Effector memory CD8-positive, alpha-beta T cell (primary cell): Measurements from ENCODE around the gene WRNIP1.
"Not testable (repeated sequence)": the region's sequence is repeated elsewhere in the genome, so short reads cannot be mapped to it uniquely, and the experiment has no call there.

Experiments used
- ATAC-seq: fragments of 150-1000 bp; cut with Tn5 transposase; replicated peaks from 2 replicates; pipeline ENCODE4 v1.10.0; 2021; ENCODE audit warnings: mild to moderate bottlenecking, moderate library complexity
- DNase-seq, 3 experiments: peaks; one replicate each; pipeline ENCODE4 v3.0.0; 2021
- H3K27ac Mint-ChIP-seq, 2 donors: one replicate each; pipeline ENCODE4 v1.8.0; 2022; ENCODE audit warnings: mild to moderate bottlenecking in 2 of 2, mixed read lengths in 2 of 2, moderate library complexity in 2 of 2
- H3K27me3 Mint-ChIP-seq, 2 donors: one replicate each; pipeline ENCODE4 v1.8.0; 2022; ENCODE audit warnings: mixed read lengths in 2 of 2
- H3K36me3 Mint-ChIP-seq: one replicate; pipeline ENCODE4 v1.8.0; 2022; ENCODE audit warnings: mild to moderate bottlenecking, moderate library complexity, mixed read lengths; ENCODE audit not compliant: insufficient read depth
- H3K4me1 Mint-ChIP-seq, 2 donors: one replicate each; pipeline ENCODE4 v1.8.0; 2022; ENCODE audit warnings: low read depth in 2 of 2, mixed read lengths in 2 of 2
- H3K4me3 Mint-ChIP-seq, 2 donors: one replicate each; pipeline ENCODE4 v1.8.0; 2022; ENCODE audit warnings: mild to moderate bottlenecking in 2 of 2, mixed read lengths in 2 of 2, moderate library complexity in 2 of 2
- H3K9me3 Mint-ChIP-seq, 2 donors: one replicate each; pipeline ENCODE4 v1.8.0; 2022; ENCODE audit warnings: mixed read lengths in 2 of 2

Gene WRNIP1

GRCh38 chr6:2791450-2791974 lies 26.3 kb downstream of the WRNIP1 start:
- Mint-ChIP-seq H3K27me3 (no peaks in the 10 kb centered on the region), H3K4me1 (peaks cover 25 to 28% of the 10 kb centered on the region in 2 donors), H3K9me3 (no peaks in the 10 kb centered on the region), H3K36me3 (peaks cover 9% of the 10 kb centered on the region), H3K4me3 (peak overlapping the region; percentile 46 to 58), H3K27ac (peak overlapping the region; percentile 62 to 86)
- DNase-seq (no peak), ATAC-seq (peak; percentile 48)

GRCh38 chr6:2792330-2793110 lies 27.3 kb downstream of the WRNIP1 start:
- Mint-ChIP-seq H3K36me3 (peaks cover 5% of the 10 kb centered on the region), H3K9me3 (no peaks in the 10 kb centered on the region), H3K4me3 (peak overlapping the region; percentile 36 to 61), H3K4me1 (peaks cover 27 to 28% of the 10 kb centered on the region in 2 donors), H3K27ac (peak overlapping the region; percentile 62 to 84), H3K27me3 (no peaks in the 10 kb centered on the region)
- DNase-seq, result no peak
- no peak for ATAC-seq

- Mint-ChIP-seq H3K4me3 (peak overlapping the region; percentile 36 to 61), H3K4me1 (peaks cover 25 to 35% of the 10 kb centered on the region in 2 donors), H3K27me3 (no peaks in the 10 kb centered on the region), H3K36me3 (peaks cover 3% of the 10 kb centered on the region), H3K9me3 (no peaks in the 10 kb centered on the region), H3K27ac (peak overlapping the region; percentile 62 to 84)
- ATAC-seq (peak; percentile 56), DNase-seq (no peak)
Measured at GRCh38 chr6:2793534-2794151, 28.4 kb downstream of the WRNIP1 start.

GRCh38 chr6:2794171-2794730 lies 29.1 kb downstream of the WRNIP1 start:
- Mint-ChIP-seq H3K4me1 (peaks cover 25 to 35% of the 10 kb centered on the region in 2 donors), H3K27ac (peak overlapping the region; percentile 62 to 84), H3K27me3 (no peaks in the 10 kb centered on the region), H3K9me3 (no peaks in the 10 kb centered on the region), H3K36me3 (peaks cover 3% of the 10 kb centered on the region), H3K4me3 (peak overlapping the region; percentile 36 to 61)
- ATAC-seq, result no peak
- DNase-seq, result no peak

- Mint-ChIP-seq H3K4me3 (no peak overlapping the region), H3K9me3 (no peaks in the 10 kb centered on the region), H3K36me3 (peaks cover 3% of the 10 kb centered on the region), H3K27me3 (no peaks in the 10 kb centered on the region), H3K27ac (no peak overlapping the region), H3K4me1 (peaks cover 33 to 43% of the 10 kb centered on the region in 2 donors)
- DNase-seq, result no peak
- no peak for ATAC-seq
Measured at GRCh38 chr6:2795162-2795561, 30.0 kb downstream of the WRNIP1 start.

DNA sequence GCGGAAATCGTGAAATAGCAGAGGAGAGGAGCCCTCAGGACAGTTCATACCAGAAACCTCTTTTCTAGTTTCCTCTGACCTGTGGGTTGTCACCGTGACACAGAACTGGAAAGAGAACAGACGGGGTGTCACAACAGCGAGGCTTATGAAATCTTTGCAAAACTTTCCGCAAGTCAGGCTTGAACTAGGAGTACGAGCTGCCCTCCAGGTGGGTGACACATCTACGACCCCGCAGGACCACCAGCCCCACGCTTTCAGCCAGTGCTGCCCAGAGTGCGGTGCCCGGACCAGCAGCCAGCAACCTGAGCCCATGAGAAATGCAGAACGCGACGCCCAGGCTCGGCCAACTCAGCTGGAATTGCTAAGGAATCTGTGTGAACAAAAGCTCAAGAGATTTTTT lies 30.8 kb downstream of the WRNIP1 start:
- Mint-ChIP-seq H3K4me1 (peaks cover 30 to 47% of the 10 kb centered on the region in 2 donors), H3K4me3 (no peak overlapping the region), H3K27ac (peak overlapping the region in 1 of 2 donors; percentile 65), H3K27me3 (no peaks in the 10 kb centered on the region), H3K36me3 (peaks cover 3% of the 10 kb centered on the region), H3K9me3 (no peaks in the 10 kb centered on the region)
- DNase-seq (no peak), ATAC-seq (no peak)

DNA sequence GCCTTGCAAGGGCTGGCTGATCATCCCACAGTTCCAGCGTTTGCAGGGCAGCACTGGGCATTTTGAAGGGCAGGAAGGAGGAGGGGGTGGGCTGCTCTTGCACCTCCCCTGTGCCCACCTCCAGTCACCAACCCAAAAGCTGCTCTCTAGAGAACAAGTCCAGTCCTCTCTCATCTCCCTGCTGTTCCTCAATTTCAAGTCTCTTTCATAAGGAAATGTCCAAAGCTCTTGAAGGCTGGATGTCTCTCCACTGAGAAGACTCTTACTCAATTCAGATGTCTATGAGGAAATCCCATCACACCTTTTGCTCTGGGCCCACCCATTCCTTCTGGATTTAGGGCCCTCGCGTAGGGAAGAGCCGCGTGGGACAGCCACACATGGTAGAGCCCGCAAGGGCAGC lies 31.7 kb downstream of the WRNIP1 start:
- Mint-ChIP-seq H3K27me3 (no peaks in the 10 kb centered on the region), H3K36me3 (peaks cover 3% of the 10 kb centered on the region), H3K4me1 (peaks cover 27 to 40% of the 10 kb centered on the region in 2 donors), H3K27ac (no peak overlapping the region), H3K9me3 (no peaks in the 10 kb centered on the region), H3K4me3 (no peak overlapping the region)
- ATAC-seq (no peak), DNase-seq (no peak)

- Mint-ChIP-seq H3K27ac (peak overlapping the region; percentile 29 to 69), H3K36me3 (peaks cover 3% of the 10 kb centered on the region), H3K9me3 (no peaks in the 10 kb centered on the region), H3K4me3 (no peak overlapping the region), H3K4me1 (peaks cover 27 to 39% of the 10 kb centered on the region in 2 donors), H3K27me3 (no peaks in the 10 kb centered on the region)
- DNase-seq (no peak), ATAC-seq (no peak)
Measured at GRCh38 chr6:2797564-2798031, 32.4 kb downstream of the WRNIP1 start.

DNA sequence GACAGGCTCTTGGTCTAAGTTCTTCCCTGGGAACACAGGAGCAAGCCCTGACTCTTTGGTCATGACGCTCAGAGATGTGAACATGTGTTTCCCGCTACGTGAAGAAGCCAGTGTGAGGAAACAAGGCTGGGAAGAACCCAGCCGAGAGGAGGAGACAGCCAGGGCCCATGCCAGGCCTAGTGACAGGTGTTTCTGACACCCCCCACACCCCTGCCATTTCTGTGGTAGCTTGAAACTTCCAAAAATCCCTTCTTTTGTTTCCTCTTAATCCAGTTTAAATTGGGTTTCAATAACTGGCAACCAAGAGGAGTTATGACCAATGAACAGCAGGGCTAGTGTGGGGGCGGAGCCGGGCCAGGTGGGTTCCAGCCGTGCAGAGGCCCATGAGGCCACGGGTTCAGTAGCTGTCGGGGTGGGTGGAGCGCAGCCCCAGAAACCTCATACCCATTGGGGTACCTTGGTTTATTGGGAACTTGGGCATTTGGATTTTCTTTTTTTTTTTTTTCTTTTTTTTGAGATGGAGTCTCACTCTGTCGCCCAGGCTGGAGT lies 33.5 kb downstream of the WRNIP1 start:
- Mint-ChIP-seq H3K4me1 (peaks cover 19 to 30% of the 10 kb centered on the region in 2 donors), H3K36me3 (peaks cover 3% of the 10 kb centered on the region), H3K27ac (peak overlapping the region in 1 of 2 donors; percentile 69), H3K9me3 (no peaks in the 10 kb centered on the region), H3K27me3 (no peaks in the 10 kb centered on the region), H3K4me3 (no peak overlapping the region)
- no peak for ATAC-seq
- no peak for DNase-seq

- no peaks in the 10 kb centered on the region for H3K27me3 Mint-ChIP-seq
- no peaks in the 10 kb centered on the region for H3K9me3 Mint-ChIP-seq
- H3K4me1 Mint-ChIP-seq, result peaks cover 12 to 23% of the 10 kb centered on the region in 2 donors
- peaks cover 3% of the 10 kb centered on the region for H3K36me3 Mint-ChIP-seq
- no peak overlapping the region for H3K4me3 Mint-ChIP-seq
- peak; percentile 35 for ATAC-seq
- DNase-seq, result no peak
- peak overlapping the region; percentile 78 to 81 for H3K27ac Mint-ChIP-seq
Measured at GRCh38 chr6:2799936-2800527, 34.8 kb downstream of the WRNIP1 start.

DNA sequence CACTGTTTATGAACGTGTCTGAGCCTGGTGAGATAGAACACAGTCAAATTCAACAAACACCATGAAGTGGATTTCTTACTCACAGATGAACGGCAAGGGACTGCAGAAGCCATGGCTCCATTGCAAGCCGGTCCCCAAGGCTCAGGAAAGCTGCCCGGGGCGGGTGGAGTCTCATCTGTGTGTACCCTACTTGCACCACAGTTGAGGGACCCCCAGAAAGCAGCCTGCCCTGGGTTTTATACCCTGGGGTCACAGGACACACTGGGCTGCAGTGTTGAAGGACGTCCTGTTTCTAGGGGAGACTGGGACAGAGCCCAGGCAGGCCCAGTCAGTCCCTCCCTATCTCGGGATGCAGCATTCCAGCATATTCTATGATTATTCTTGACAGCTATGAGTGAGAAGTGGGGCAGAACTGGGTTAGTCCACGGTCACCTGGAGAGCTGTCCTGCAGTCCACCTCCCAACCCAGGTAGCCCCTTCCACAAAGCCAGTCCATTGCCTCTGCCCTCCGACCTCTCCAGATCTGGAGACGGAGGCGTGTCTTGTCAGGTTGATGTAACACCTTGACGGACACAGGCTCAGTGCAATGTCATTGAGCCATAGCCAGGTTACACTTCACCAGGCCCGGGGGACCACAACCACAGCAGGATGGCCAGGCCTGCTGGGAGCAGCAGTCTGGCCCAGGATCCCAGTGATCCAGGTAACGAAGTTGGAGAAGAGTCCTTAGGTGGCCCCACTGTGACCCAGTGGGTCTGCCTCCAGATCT lies 35.5 kb downstream of the WRNIP1 start:
- no peaks in the 10 kb centered on the region for H3K27me3 Mint-ChIP-seq
- H3K4me3 Mint-ChIP-seq, result no peak overlapping the region
- no peak for DNase-seq
- no peak for ATAC-seq
- no peaks in the 10 kb centered on the region for H3K9me3 Mint-ChIP-seq
- peaks cover 12 to 24% of the 10 kb centered on the region in 2 donors for H3K4me1 Mint-ChIP-seq
- H3K27ac Mint-ChIP-seq, result peak overlapping the region in 1 of 2 donors; percentile 78
- H3K36me3 Mint-ChIP-seq, result peaks cover 3% of the 10 kb centered on the region

GRCh38 chr6:2801687-2802086 lies 36.5 kb downstream of the WRNIP1 start:
- ATAC-seq, H3K27me3 Mint-ChIP-seq, H3K4me3 Mint-ChIP-seq, H3K9me3 Mint-ChIP-seq, H3K36me3 Mint-ChIP-seq, H3K27ac Mint-ChIP-seq, DNase-seq: not testable (repeated sequence)
- H3K4me1 Mint-ChIP-seq, result peaks cover 12 to 23% of the 10 kb centered on the region in 2 donors
